HEK293 (cell line): Measurements from ENCODE around the gene TOP2A.

Experiments used
- FEZF1 ChIP-seq: fragments of 450-650 bp; formaldehyde crosslinking; IDR thresholded peaks from 2 replicates; pipeline ENCODE4 v1.5.1; 2016; ENCODE audit warnings: missing biosample characterization, missing genetic modification characterization
- KLF7 ChIP-seq: fragments of 450-650 bp; formaldehyde crosslinking; IDR thresholded peaks from 2 replicates; pipeline ENCODE4 v1.5.1; 2016; ENCODE audit warnings: missing biosample characterization, missing genetic modification characterization, borderline replicate concordance
- PRDM10 ChIP-seq: fragments of 450-650 bp; formaldehyde crosslinking; IDR thresholded peaks from 2 replicates; pipeline ENCODE4 v1.5.1; 2016; ENCODE audit warnings: missing biosample characterization, missing genetic modification characterization
- YY2 ChIP-seq: fragments of 450-650 bp; formaldehyde crosslinking; IDR thresholded peaks from 2 replicates; pipeline ENCODE4 v1.5.1; 2016; ENCODE audit warnings: missing biosample characterization, missing genetic modification characterization
- ZBTB48 ChIP-seq: fragments of 450-650 bp; formaldehyde crosslinking; IDR thresholded peaks from 2 replicates; pipeline ENCODE4 v1.5.1; 2016; ENCODE audit warnings: missing biosample characterization, missing genetic modification characterization
- ZNF114 ChIP-seq: fragments of 450-650 bp; formaldehyde crosslinking; IDR thresholded peaks from 2 replicates; pipeline ENCODE4 v1.5.0; 2017; ENCODE audit warnings: missing biosample characterization, missing genetic modification characterization
- ZNF138 ChIP-seq: fragments of 450-650 bp; formaldehyde crosslinking; IDR thresholded peaks from 2 replicates; pipeline ENCODE4 v1.5.1; 2016; ENCODE audit warnings: missing biosample characterization, missing genetic modification characterization, borderline replicate concordance
- ZNF18 ChIP-seq: fragments of 450-650 bp; formaldehyde crosslinking; IDR thresholded peaks from 2 replicates; pipeline ENCODE4 v1.5.1; 2016; ENCODE audit warnings: missing biosample characterization, missing genetic modification characterization
- ZNF211 ChIP-seq: fragments of 450-650 bp; formaldehyde crosslinking; IDR thresholded peaks from 2 replicates; pipeline ENCODE4 v1.5.1; 2016; ENCODE audit warnings: low read depth, missing biosample characterization, missing genetic modification characterization
- ZNF26 ChIP-seq: fragments of 450-650 bp; formaldehyde crosslinking; IDR thresholded peaks from 2 replicates; pipeline ENCODE4 v1.5.1; 2016; ENCODE audit warnings: missing biosample characterization, missing genetic modification characterization
- ZNF292 ChIP-seq: fragments of 450-650 bp; formaldehyde crosslinking; IDR thresholded peaks from 2 replicates; pipeline ENCODE4 v1.5.1; 2016; ENCODE audit warnings: low read depth, missing biosample characterization, missing genetic modification characterization, borderline replicate concordance
- ZNF354C ChIP-seq: fragments of 450-650 bp; formaldehyde crosslinking; IDR thresholded peaks from 2 replicates; pipeline ENCODE4 v1.5.1; 2016; ENCODE audit warnings: missing biosample characterization, missing genetic modification characterization, low read depth, borderline replicate concordance
- ZNF404 ChIP-seq: fragments of 450-650 bp; formaldehyde crosslinking; IDR thresholded peaks from 2 replicates; pipeline ENCODE4 v1.5.1; 2017; ENCODE audit warnings: missing biosample characterization, missing genetic modification characterization
- ZNF514 ChIP-seq: fragments of 450-650 bp; formaldehyde crosslinking; IDR thresholded peaks from 2 replicates; pipeline ENCODE4 v1.5.1; 2016; ENCODE audit warnings: missing biosample characterization, missing genetic modification characterization
- ZNF624 ChIP-seq: fragments of 450-650 bp; formaldehyde crosslinking; IDR thresholded peaks from 2 replicates; pipeline ENCODE4 v1.5.1; 2017; ENCODE audit warnings: missing biosample characterization, missing genetic modification characterization
- ZNF791 ChIP-seq: fragments of 450-650 bp; formaldehyde crosslinking; IDR thresholded peaks from 2 replicates; pipeline ENCODE4 v1.5.1; 2016; ENCODE audit warnings: missing biosample characterization, missing genetic modification characterization
- ZSCAN16 ChIP-seq: fragments of 450-650 bp; formaldehyde crosslinking; IDR thresholded peaks from 2 replicates; pipeline ENCODE4 v1.5.1; 2016; ENCODE audit warnings: missing biosample characterization, missing genetic modification characterization
- ZSCAN23 ChIP-seq: fragments of 450-650 bp; formaldehyde crosslinking; IDR thresholded peaks from 2 replicates; pipeline ENCODE4 v1.5.1; 2016; ENCODE audit warnings: missing biosample characterization, missing genetic modification characterization
- TF ChIP-seq, protein P1 (sequence below): IDR thresholded peaks from 2 replicates; pipeline ENCODE4 v1.6.1; 2011; ENCODE audit warnings: mild to moderate bottlenecking, low read depth, low read length, borderline replicate concordance
- TF ChIP-seq, protein P2 (sequence below): fragments of 450-650 bp; formaldehyde crosslinking; IDR thresholded peaks from 2 replicates; pipeline ENCODE4 v1.5.1; 2016; ENCODE audit warnings: missing biosample characterization, missing genetic modification characterization, low read depth
- TF ChIP-seq, protein P3 (sequence below): fragments of 450-650 bp; formaldehyde crosslinking; conservative IDR thresholded peaks from 2 replicates; pipeline ENCODE4 v1.5.1; 2016; ENCODE audit warnings: low read depth, missing biosample characterization, missing genetic modification characterization
- TF ChIP-seq, protein P4 (sequence below): fragments of 450-650 bp; formaldehyde crosslinking; IDR thresholded peaks from 2 replicates; pipeline ENCODE4 v1.5.1; 2016; ENCODE audit warnings: missing biosample characterization, missing genetic modification characterization, low read depth

The TOP2A gene

DNA sequence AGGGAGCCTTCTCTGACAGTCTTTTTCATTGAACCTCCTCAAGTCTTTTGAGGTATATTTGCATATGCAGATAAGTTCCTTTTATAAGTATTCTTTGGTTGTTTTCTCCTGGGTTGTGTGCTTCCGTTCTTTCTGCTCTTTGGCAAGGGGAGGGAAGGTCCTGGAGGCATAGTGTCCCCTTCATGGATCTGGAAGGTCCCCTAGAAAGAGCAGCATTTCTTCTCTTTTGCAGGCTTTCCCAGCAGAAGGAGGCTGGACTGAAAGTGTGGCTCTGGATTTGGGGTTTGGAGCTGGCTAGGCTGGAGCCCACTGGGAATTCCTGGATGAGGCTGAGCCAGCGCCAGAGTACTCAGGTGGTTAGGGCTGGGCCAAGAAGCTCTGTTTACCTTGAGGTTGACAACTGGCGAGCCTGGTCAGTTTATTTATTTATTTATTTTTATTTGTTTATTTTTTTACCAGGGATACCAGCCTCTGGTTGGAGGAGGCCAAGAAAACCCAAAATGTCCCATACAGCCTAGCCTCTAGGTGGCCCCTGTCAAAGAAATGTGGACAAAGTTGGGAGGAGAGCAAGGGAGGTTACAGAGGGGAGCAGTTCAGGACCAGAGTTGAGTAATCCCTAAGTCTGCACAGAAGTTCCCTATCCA lies 5.4 kb upstream of the TOP2A start (continued):
- no peak for TF ChIP-seq ZSCAN23
- TF ChIP-seq, protein P1, sequence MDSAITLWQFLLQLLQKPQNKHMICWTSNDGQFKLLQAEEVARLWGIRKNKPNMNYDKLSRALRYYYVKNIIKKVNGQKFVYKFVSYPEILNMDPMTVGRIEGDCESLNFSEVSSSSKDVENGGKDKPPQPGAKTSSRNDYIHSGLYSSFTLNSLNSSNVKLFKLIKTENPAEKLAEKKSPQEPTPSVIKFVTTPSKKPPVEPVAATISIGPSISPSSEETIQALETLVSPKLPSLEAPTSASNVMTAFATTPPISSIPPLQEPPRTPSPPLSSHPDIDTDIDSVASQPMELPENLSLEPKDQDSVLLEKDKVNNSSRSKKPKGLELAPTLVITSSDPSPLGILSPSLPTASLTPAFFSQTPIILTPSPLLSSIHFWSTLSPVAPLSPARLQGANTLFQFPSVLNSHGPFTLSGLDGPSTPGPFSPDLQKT = no peak
- no peak for TF ChIP-seq ZNF404 (tag by site-specific recombination)
- TF ChIP-seq ZNF354C = no peak
- TF ChIP-seq, protein P2, sequence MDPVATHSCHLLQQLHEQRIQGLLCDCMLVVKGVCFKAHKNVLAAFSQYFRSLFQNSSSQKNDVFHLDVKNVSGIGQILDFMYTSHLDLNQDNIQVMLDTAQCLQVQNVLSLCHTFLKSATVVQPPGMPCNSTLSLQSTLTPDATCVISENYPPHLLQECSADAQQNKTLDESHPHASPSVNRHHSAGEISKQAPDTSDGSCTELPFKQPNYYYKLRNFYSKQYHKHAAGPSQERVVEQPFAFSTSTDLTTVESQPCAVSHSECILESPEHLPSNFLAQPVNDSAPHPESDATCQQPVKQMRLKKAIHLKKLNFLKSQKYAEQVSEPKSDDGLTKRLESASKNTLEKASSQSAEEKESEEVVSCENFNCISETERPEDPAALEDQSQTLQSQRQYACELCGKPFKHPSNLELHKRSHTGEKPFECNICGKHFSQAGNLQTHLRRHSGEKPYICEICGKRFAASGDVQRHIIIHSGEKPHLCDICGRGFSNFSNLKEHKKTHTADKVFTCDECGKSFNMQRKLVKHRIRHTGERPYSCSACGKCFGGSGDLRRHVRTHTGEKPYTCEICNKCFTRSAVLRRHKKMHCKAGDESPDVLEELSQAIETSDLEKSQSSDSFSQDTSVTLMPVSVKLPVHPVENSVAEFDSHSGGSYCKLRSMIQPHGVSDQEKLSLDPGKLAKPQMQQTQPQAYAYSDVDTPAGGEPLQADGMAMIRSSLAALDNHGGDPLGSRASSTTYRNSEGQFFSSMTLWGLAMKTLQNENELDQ = no peak
- peak; percentile 84 for TF ChIP-seq PRDM10 (tag by site-specific recombination)
- TF ChIP-seq YY2 (tag by site-specific recombination) = no peak
- TF ChIP-seq ZSCAN16 (tag by site-specific recombination) = peak; percentile 59; the same call in 1 of the 2 replicates
- no peak for TF ChIP-seq ZNF26 (tag by site-specific recombination)
- TF ChIP-seq ZNF138 (tag by site-specific recombination) = no peak
- TF ChIP-seq FEZF1 (tag by site-specific recombination) = 0 out of 2 replicates have a peak, but pooled peaks have one; percentile 25
- peak; percentile 64; the same call in 1 of the 2 replicates for TF ChIP-seq ZBTB48
- no peak for TF ChIP-seq ZNF211 (tag by site-specific recombination)
- TF ChIP-seq, protein P3, sequence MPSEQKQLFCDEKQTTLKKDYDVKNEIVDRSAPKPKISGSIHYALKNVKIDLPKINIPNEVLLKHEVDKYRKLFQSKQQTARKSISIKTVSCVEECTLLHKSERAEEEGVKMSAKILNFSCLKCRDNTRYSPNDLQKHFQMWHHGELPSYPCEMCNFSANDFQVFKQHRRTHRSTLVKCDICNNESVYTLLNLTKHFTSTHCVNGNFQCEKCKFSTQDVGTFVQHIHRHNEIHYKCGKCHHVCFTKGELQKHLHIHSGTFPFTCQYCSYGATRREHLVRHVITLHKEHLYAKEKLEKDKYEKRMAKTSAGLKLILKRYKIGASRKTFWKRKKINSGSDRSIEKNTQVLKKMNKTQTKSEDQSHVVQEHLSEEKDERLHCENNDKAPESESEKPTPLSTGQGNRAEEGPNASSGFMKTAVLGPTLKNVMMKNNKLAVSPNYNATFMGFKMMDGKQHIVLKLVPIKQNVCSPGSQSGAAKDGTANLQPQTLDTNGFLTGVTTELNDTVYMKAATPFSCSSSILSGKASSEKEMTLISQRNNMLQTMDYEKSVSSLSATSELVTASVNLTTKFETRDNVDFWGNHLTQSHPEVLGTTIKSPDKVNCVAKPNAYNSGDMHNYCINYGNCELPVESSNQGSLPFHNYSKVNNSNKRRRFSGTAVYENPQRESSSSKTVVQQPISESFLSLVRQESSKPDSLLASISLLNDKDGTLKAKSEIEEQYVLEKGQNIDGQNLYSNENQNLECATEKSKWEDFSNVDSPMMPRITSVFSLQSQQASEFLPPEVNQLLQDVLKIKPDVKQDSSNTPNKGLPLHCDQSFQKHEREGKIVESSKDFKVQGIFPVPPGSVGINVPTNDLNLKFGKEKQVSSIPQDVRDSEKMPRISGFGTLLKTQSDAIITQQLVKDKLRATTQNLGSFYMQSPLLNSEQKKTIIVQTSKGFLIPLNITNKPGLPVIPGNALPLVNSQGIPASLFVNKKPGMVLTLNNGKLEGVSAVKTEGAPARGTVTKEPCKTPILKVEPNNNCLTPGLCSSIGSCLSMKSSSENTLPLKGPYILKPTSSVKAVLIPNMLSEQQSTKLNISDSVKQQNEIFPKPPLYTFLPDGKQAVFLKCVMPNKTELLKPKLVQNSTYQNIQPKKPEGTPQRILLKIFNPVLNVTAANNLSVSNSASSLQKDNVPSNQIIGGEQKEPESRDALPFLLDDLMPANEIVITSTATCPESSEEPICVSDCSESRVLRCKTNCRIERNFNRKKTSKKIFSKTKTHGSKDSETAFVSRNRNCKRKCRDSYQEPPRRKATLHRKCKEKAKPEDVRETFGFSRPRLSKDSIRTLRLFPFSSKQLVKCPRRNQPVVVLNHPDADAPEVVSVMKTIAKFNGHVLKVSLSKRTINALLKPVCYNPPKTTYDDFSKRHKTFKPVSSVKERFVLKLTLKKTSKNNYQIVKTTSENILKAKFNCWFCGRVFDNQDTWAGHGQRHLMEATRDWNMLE (tag by site-specific recombination) = no peak
- TF ChIP-seq ZNF114 (tag by site-specific recombination) = no peak
- no peak for TF ChIP-seq ZNF514 (tag by site-specific recombination)
- no peak for TF ChIP-seq KLF7 (tag by site-specific recombination)
- TF ChIP-seq, protein P4, sequence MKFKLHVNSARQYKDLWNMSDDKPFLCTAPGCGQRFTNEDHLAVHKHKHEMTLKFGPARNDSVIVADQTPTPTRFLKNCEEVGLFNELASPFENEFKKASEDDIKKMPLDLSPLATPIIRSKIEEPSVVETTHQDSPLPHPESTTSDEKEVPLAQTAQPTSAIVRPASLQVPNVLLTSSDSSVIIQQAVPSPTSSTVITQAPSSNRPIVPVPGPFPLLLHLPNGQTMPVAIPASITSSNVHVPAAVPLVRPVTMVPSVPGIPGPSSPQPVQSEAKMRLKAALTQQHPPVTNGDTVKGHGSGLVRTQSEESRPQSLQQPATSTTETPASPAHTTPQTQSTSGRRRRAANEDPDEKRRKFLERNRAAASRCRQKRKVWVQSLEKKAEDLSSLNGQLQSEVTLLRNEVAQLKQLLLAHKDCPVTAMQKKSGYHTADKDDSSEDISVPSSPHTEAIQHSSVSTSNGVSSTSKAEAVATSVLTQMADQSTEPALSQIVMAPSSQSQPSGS = no peak
- no peak for TF ChIP-seq ZNF791 (tag by site-specific recombination)
- no peak for TF ChIP-seq ZNF624 (tag by site-specific recombination)
- TF ChIP-seq ZNF292 = no peak
- no peak for TF ChIP-seq ZNF18
